ENCODE results near the gene CRIP2.

DNA sequence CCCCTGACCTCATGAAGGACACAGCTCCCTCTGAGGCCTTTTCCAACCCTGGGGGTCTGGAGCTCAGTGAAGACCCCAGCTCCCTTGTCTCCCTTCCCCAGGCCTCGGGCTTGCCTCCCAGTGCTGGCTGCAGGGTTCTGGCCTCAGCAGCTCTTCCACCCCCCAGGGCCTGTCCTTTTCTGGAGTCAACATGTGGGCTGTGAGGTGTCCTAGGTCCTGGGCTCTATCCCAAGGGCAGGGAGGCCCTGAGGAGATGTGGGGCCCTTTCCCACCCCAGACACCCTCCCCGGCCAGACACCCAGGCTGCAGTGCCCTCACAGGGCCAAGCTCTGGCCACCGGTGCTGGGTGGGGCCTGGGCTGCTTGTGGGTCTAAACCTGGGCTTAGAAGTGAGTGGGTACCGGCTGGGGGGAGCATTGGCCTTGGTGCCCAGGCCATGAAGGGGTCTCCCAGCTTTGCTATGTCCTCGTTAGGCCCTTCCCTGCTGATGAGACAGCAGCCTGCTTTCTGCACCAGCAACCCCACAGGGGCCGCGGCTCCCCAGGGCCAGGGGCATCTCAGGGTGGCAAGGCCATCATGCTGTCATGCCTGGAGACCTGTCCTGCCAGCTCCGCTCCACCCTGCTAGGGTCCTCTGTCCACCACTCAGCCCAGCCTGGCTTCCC is 2.7 kb upstream of the CRIP2 start:
- TF ChIP-seq POLR2A (IDR thresholded peaks at IDR 0.05), result no peak
- TF ChIP-seq, protein P1, sequence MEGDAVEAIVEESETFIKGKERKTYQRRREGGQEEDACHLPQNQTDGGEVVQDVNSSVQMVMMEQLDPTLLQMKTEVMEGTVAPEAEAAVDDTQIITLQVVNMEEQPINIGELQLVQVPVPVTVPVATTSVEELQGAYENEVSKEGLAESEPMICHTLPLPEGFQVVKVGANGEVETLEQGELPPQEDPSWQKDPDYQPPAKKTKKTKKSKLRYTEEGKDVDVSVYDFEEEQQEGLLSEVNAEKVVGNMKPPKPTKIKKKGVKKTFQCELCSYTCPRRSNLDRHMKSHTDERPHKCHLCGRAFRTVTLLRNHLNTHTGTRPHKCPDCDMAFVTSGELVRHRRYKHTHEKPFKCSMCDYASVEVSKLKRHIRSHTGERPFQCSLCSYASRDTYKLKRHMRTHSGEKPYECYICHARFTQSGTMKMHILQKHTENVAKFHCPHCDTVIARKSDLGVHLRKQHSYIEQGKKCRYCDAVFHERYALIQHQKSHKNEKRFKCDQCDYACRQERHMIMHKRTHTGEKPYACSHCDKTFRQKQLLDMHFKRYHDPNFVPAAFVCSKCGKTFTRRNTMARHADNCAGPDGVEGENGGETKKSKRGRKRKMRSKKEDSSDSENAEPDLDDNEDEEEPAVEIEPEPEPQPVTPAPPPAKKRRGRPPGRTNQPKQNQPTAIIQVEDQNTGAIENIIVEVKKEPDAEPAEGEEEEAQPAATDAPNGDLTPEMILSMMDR (IDR thresholded peaks at IDR 0.05 in 4 of 5, conservative IDR thresholded peaks at IDR 0.05 in 1 of 5), result no peak

Data from gastrocnemius medialis (tissue), 4 donors.